Gastrocnemius medialis (tissue), 4 donors: ENCODE measurements around the gene ABCC5. TPM values are rescaled to one million over a fixed set of nuclear protein-coding genes. Genes with fewer than 3 reads are reported as not detected.

Experiments used
- ATAC-seq, 2 donors: fragments of 150-250 bp; one replicate each; pipeline ENCODE4 v1.9.1; 2016
- DNase-seq, 2 donors: peaks; one replicate each; pipeline ENCODE4 v3.0.0-alpha.2; 2019
- H3K27ac ChIP-seq, 4 donors: fragments of 200-600 bp; sonication (generic); 1 replicate in 1 of 4; 2 replicates in 3 of 4; pipeline ENCODE4 v1.5.1; 2016 to 2018; ENCODE audit warnings: mild to moderate bottlenecking in 2 of 4, moderate library complexity in 1 of 4
- H3K27me3 ChIP-seq, 3 donors: fragments of 200-600 bp; sonication (generic) in 2 of 3; 1 replicate in 1 of 3; 2 replicates in 2 of 3; pipeline versions ENCODE4 v1.5.1 to v1.6.0; 2016 to 2019; ENCODE audit warnings: mild to moderate bottlenecking in 1 of 3, moderate library complexity in 1 of 3
- H3K36me3 ChIP-seq, 2 donors: fragments of 200-600 bp; sonication (generic) in 1 of 2; one replicate each; pipeline ENCODE4 v1.5.1; 2017 to 2018
- H3K4me1 ChIP-seq, 2 donors: fragments of 200-600 bp; sonication (generic) in 1 of 2; one replicate each; pipeline ENCODE4 v1.5.1; 2016 to 2017; ENCODE audit warnings: mild to moderate bottlenecking in 2 of 2
- H3K4me3 ChIP-seq, 4 donors: fragments of 200-600 bp; sonication (generic) in 3 of 4; 1 replicate in 1 of 4; 2 replicates in 3 of 4; pipeline ENCODE4 v1.5.1; 2016 to 2019; ENCODE audit warnings: mild to moderate bottlenecking in 2 of 4
- H3K9me3 ChIP-seq, 3 donors: fragments of 200-600 bp; sonication (generic) in 2 of 3; 1 replicate in 1 of 3; 2 replicates in 2 of 3; pipeline ENCODE4 v1.5.1; 2016 to 2019
- CTCF ChIP-seq, 5 experiments: fragments of 450-650 bp in 3 of 5; fragments of 200-600 bp in 2 of 5; sonication (generic) in 2 of 5; IDR thresholded peaks in 4 of 5; conservative IDR thresholded peaks in 1 of 5; 1 replicate in 4 of 5; 2 replicates in 1 of 5; pipeline ENCODE4 v1.5.1; 2016 to 2019; ENCODE audit warnings: antibody characterized with exemption in 5 of 5, mild to moderate bottlenecking in 3 of 5, moderate library complexity in 3 of 5
- POLR2A ChIP-seq, 2 donors: fragments of 450-650 bp; IDR thresholded peaks; one replicate each; pipeline ENCODE4 v1.6.1; 2017; ENCODE audit warnings: antibody characterized with exemption in 2 of 2, mild to moderate bottlenecking in 2 of 2, moderate library complexity in 2 of 2
- in situ Hi-C, 4 donors: fragments of 200-750 bp; cut with MboI; loops; one replicate each; pipeline versions ENCODE4 v1.15.0 to v1.8.0; 2017; ENCODE audit warnings: low sequenced_read_pairs in 4 of 4
- intact Hi-C: fragments of 100-400 bp; cut with DNase I; formaldehyde crosslinking; loops from one replicate; pipeline ENCODE4 v1.15.1; 2023; ENCODE audit warnings: low total_unique reads
- total RNA-seq, 4 donors: library from RNA; depleted of rRNA; stranded (reverse); fragments of >200 nt; gene quantifications; one replicate each; pipeline versions ENCODE4 v1.1.0 to v1.2.3, GENCODE V29; 2016

Gene ABCC5
- total RNA-seq, 4 donors from 2014 or later, result 20.4 to 52.2 (median 39.5) TPM

- no peaks in the 10 kb centered on the region for H3K9me3 ChIP-seq
- peaks cover 0 to 4% of the 10 kb centered on the region in 2 donors for H3K4me1 ChIP-seq
- no peak for ATAC-seq
- TF ChIP-seq CTCF (IDR thresholded peaks at IDR 0.05 in 4 of 5, conservative IDR thresholded peaks at IDR 0.05 in 1 of 5) (no peak), POLR2A (IDR thresholded peaks at IDR 0.05) (no peak)
- intact Hi-C loops, result no loop called here
- H3K27ac ChIP-seq, result no peak overlapping the region
- DNase-seq, result no peak
- in situ Hi-C loops, result no loop called here
- H3K36me3 ChIP-seq, result peaks cover 3 to 78% of the 10 kb centered on the region in 2 donors
- no peaks in the 10 kb centered on the region for H3K27me3 ChIP-seq
- H3K4me3 ChIP-seq, result no peak overlapping the region
Measured at GRCh38 chr3:183922421-183922820, 95.3 kb downstream of the ABCC5 start.

GRCh38 chr3:183921096-183921495, 96.6 kb downstream of the ABCC5 start:
- TF ChIP-seq CTCF (IDR thresholded peaks at IDR 0.05 in 4 of 5, conservative IDR thresholded peaks at IDR 0.05 in 1 of 5) (no peak), POLR2A (IDR thresholded peaks at IDR 0.05) (no peak)
- intact Hi-C loops, result no loop called here
- in situ Hi-C loops, result no loop called here

GRCh38 chr3:183920416-183920815, 97.3 kb downstream of the ABCC5 start:
- DNase-seq (no peak), ATAC-seq (no peak)
- Histone ChIP-seq H3K4me1 (peaks cover 0 to 4% of the 10 kb centered on the region in 2 donors), H3K36me3 (peaks cover 0 to 58% of the 10 kb centered on the region in 2 donors), H3K27ac (no peak overlapping the region), H3K4me3 (no peak overlapping the region), H3K27me3 (no peaks in the 10 kb centered on the region), H3K9me3 (no peaks in the 10 kb centered on the region)
- intact Hi-C loops, result no loop called here
- in situ Hi-C loops, result no loop called here
- no peak for TF ChIP-seq CTCF (IDR thresholded peaks at IDR 0.05 in 4 of 5, conservative IDR thresholded peaks at IDR 0.05 in 1 of 5)
- TF ChIP-seq POLR2A (IDR thresholded peaks at IDR 0.05), result no peak

More at GRCh38 chr3:183921096-183921495, 96.6 kb downstream of the ABCC5 start:
- ATAC-seq, result no peak
- no peak overlapping the region for H3K27ac ChIP-seq
- H3K36me3 ChIP-seq, result peaks cover 0 to 65% of the 10 kb centered on the region in 2 donors
- H3K4me3 ChIP-seq, result no peak overlapping the region
- no peaks in the 10 kb centered on the region for H3K27me3 ChIP-seq
- H3K9me3 ChIP-seq, result no peaks in the 10 kb centered on the region
- DNase-seq, result no peak
- peaks cover 0 to 4% of the 10 kb centered on the region in 2 donors for H3K4me1 ChIP-seq

GRCh38 chr3:183918178-183918577, 99.5 kb downstream of the ABCC5 start:
- intact Hi-C loops (no loop called here), in situ Hi-C loops (no loop called here)
- ATAC-seq (peak; percentile 61 to 78), DNase-seq (no peak)
- no peaks in the 10 kb centered on the region for H3K9me3 ChIP-seq
- TF ChIP-seq POLR2A (IDR thresholded peaks at IDR 0.05) (no peak), CTCF (IDR thresholded peaks at IDR 0.05 in 4 of 5, conservative IDR thresholded peaks at IDR 0.05 in 1 of 5) (no peak)
- peaks cover 0 to 4% of the 10 kb centered on the region in 2 donors for H3K4me1 ChIP-seq
- H3K27ac ChIP-seq, result peak overlapping the region; percentile 33 to 72 (median 42)
- peaks cover 0 to 36% of the 10 kb centered on the region in 2 donors for H3K36me3 ChIP-seq
- no peak overlapping the region for H3K4me3 ChIP-seq
- H3K27me3 ChIP-seq, result no peaks in the 10 kb centered on the region

GRCh38 chr3:183917776-183918175, 99.9 kb downstream of the ABCC5 start:
- no peaks in the 10 kb centered on the region for H3K9me3 ChIP-seq
- peaks cover 0 to 33% of the 10 kb centered on the region in 2 donors for H3K36me3 ChIP-seq
- in situ Hi-C loops, result no loop called here
- no peak overlapping the region for H3K4me3 ChIP-seq
- intact Hi-C loops, result no loop called here
- ATAC-seq, result no peak
- no peak for TF ChIP-seq POLR2A (IDR thresholded peaks at IDR 0.05)
- TF ChIP-seq CTCF (IDR thresholded peaks at IDR 0.05 in 4 of 5, conservative IDR thresholded peaks at IDR 0.05 in 1 of 5), result no peak
- H3K27me3 ChIP-seq, result no peaks in the 10 kb centered on the region
- peak overlapping the region in 2 of 4 donors; percentile 28 to 72 for H3K27ac ChIP-seq
- DNase-seq, result no peak
- peaks cover 0 to 4% of the 10 kb centered on the region in 2 donors for H3K4me1 ChIP-seq
